HG03575 (cell line): ENCODE measurements around the gene LYPD6B.

Source experiments
- ATAC-seq: cut with Tn5 transposase; IDR thresholded peaks from one replicate; pipeline ENCODE4 v1.9.1; 2021; ENCODE audit not compliant: unreplicated experiment, insufficient number of reproducible peaks, low FRiP score; ENCODE audit errors: extremely low read depth

LYPD6B gene

GRCh38 chr2:149064856-149065630, 26.5 kb downstream of the LYPD6B start:
- ATAC-seq: no peak

DNA sequence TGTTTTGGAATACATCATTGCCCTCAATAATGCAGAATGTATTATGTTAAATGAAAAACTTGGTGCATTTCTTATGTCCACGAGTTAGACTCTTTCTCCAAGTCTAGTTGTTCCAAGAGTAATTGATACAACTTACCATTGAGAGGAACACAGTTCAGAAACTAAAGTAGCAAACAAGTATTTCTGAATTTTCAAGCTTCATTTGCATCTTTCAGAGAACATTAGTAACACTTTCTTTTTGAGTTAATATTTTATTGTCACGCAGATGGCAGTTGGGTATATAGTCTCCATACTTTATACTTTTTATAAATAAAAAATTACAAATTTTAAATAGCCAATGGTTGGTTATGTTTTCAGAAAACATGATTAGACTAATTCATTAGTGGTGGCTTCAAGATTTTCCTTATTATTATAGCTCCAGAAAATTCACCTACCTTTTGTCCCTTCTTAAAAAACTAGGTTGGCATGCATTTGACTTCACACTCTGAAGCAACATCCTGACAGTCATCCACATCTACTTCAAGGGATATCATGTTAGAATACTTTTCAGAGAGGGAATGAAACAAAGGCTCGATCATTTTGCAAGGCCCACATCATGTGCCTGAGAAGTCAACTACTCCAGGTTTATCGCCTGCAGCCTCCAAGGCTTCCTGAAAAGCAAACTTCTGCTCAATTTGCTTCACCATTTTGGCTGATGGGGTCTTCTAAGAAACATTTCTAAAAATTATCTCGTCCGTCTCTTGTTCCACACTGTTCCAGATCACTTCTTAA, 29.9 kb downstream of the LYPD6B start:
- ATAC-seq: no peak

GRCh38 chr2:149068996-149069888, 30.7 kb downstream of the LYPD6B start:
- no peak for ATAC-seq

DNA sequence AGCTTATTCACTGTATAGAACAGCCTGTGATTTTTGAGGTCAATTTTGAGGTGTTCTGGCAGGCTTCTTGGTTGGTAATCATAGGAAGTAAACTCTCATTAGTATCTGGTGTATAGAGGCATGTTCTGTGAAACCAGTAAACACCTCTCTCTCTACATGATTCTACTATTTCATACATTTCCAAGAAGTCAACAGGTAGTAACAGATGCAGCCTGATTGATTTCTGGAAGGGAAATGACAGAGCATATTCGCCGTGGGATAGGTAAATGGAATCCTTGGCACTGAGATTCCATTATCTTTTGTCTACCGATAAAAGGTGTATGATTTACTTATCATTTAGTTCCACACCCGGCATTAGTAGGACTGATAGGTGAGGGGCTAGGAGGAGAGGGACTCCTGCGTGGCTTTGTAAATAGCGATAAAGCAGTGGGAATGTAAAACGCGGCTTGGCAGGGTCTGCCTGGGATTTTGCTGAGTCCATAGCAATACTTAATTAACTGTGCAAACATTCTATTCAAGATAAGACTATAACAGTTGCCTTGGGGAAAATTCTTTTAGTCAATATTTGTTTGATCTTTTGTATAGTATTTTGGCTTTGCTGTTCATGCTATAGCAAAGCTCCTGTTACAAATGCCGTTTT, 32.3 kb downstream of the LYPD6B start:
- ATAC-seq: no peak

DNA sequence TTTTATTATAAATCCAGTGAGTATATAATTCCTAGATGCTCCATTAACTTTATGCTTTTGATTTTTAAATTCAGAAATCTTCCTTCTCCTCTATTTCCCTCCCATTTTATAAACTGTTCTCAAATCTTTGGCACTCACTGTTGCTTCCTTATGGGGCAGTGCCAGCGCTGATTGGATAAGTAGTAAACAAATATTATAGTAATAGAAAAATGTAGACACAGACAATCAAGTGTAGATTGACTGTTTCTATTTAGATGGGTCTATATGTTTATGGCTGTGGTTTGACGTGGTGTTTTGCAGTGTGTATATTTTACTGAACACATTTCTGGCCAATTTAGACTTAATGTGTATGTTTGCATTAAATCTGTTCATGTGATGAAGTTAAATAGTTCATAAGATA, 36.6 kb downstream of the LYPD6B start:
- ATAC-seq: no peak

DNA sequence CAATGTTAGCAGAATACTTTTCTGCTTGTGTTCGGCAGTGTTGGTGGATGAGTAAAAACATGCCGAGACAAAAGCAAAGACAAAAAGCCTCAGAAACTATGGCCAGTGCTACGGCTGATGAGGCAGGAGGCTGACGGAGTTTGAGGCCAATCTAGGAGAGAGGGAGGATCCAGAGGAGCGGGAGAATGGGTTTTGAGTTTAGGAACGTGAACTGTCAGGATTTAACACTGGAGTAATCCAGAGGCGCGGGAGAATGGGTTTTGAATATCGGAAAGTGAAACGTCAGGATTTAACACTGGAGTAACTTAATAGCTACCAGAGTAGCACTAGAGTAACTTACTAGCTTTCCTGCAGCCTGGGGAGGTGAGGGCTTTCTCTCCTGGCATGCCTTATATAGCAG, 37.4 kb downstream of the LYPD6B start:
- no peak for ATAC-seq

DNA sequence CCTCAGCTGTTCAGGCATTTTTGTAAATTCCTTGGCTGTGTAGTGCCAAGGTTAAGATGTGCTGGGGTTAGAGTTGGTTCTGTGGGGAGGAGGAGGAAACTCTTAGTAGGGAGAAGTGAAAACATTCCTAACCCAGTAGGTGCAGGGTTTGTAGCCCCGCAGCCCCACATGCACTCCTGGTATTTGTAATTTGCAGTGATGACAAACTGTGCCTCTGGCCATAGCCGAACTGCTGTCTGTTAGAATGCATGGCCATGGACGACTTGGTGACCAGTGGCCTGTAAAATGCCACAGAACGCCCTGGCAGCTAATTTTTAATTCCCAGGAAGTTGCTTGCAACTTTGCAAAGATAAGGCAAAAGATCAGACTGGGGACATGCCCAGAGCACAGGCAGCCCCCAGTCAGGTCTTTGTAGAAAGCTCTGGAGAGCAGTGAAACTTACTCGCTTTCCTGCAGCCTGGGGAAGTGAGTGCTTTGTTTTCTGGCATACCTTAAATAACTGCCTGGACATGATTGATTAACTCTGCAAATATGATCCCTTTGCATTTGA, 38.4 kb downstream of the LYPD6B start:
- ATAC-seq: no peak

- no peak for ATAC-seq
Observed at GRCh38 chr2:149077861-149078260, 39.4 kb downstream of the LYPD6B start.

DNA sequence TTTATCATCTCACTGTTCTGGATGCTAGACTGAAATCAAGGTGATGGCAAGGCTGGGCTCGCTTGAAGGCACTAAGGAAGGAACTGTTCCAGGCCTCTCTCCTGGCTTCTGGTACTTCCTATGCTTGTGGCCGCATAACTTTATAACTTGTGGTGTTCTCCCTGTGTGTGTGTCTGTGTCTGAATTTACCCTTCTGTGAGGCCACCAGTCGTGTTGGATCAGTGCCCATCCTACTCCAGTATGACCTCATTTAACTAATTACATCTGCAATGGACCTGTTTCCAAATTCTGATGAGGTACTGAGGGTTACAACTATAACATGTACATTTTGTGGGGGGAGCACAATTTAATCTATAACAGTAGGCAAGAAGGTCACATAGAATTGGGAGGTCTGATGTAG, 41.6 kb downstream of the LYPD6B start:
- no peak for ATAC-seq

GRCh38 chr2:149080971-149081370, 42.5 kb downstream of the LYPD6B start:
- ATAC-seq: no peak

GRCh38 chr2:149082079-149082478, 43.6 kb downstream of the LYPD6B start:
- ATAC-seq: no peak

GRCh38 chr2:149082735-149083134, 44.2 kb downstream of the LYPD6B start:
- ATAC-seq: no peak

DNA sequence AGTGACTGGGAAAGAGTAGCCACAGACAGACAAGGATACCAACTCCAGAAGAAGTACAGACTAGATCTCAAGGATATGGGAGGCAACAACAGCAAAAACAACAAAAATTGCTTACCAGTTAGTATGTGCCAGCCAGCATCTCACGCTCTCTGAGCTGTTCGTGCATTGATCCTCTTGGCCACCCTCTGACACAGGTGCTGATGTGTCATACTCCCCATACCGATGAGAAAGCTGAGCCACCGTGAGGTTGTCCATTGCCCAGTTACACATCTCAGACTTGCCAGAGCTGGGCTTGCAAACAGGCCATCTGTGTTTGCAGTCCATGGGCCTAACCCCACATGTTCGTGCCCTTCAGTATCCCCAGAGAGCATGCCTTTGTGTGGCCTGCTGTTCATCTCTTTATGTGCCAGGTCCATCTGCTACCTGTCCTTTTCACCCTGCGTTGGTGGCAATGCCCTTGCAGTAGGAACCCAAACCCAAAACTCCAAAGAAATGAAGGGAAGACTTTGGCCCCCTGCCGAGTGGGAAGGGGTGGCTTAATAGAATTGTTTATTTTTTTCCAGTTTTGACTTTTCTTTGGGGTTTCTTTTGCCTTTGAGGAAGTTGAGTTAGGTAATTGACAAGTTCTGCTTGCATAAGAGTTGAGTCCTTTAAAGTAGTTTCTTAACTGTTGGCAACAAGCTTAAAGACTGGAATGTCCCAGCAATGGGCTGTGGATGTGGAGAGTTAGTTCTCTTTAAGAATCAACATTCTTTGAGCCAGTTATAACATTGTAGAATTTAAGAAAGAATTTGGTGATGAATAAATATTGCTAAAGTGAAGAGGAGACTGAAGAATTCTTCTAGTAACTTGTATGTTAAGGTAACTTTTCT, 46.7 kb downstream of the LYPD6B start:
- no peak for ATAC-seq

- no peak for ATAC-seq
Observed at GRCh38 chr2:149087751-149088150, 49.3 kb downstream of the LYPD6B start.

DNA sequence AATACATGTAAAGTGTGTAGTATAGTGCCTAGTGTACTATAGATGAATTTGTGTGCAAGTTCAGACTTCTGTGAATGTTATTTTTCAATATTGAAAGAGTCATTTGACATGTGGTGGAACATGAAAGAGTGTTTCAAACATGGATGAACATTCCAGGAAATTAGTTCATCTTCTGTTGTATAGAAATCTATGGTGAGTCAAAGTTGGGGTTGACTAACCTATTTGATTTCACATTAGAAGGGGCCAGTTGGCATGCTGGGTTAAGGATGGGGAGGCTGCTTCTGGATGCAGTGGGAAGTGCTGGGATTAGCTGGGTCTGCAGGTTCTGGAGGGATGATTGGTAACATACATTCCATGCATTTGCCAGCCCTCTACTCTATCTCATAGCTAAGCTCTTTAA, 50.6 kb downstream of the LYPD6B start:
- no peak for ATAC-seq

- no peak for ATAC-seq
Observed at GRCh38 chr2:149090706-149091105, 52.2 kb downstream of the LYPD6B start.

DNA sequence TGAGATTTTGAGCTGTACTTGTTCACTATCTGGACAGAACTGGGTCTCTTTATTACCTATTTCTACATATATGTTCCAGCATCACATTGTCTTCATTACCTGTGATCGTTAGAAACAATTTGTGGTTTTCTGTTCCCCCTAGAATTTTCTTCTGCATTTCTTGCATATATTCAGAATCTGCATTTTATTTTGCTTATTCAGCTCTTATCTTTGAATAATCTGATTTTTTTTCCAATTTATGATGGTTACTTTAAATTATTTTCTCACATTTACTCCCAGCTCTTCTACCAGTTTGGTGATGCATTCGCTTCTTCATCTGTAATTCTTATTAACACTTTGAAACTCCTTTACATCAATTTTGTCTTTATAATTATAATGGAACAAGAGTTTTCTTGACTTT, 55.1 kb downstream of the LYPD6B start:
- ATAC-seq: no peak
